H9 (cell line): Measurements from ENCODE around the gene CERS1. TPM values are rescaled to one million over a fixed set of nuclear protein-coding genes. Genes with fewer than 3 reads are reported as not detected.

ENCODE experiments used
- DNase-seq: peaks from one replicate; pipeline ENCODE4 v3.0.0-alpha.2; 2017
- H2AFZ ChIP-seq: one replicate; pipeline ENCODE4 v1.6.1; 2013; ENCODE audit warnings: mild to moderate bottlenecking, low read length, control low read depth, moderate library complexity
- H2AK5ac ChIP-seq: 2 replicates; pipeline ENCODE4 v1.6.1; 2013; ENCODE audit warnings: low read length, control low read depth, mixed read lengths; ENCODE audit not compliant: insufficient read length
- H2BK120ac ChIP-seq: one replicate; pipeline ENCODE4 v1.6.1; 2013; ENCODE audit warnings: low read depth, mild to moderate bottlenecking, low read length, control low read depth, inconsistent platforms; ENCODE audit not compliant: poor library complexity, severe bottlenecking
- H2BK12ac ChIP-seq: 2 replicates; pipeline ENCODE4 v1.6.1; 2013; ENCODE audit warnings: low read length, control low read depth, mixed read lengths, low read depth; ENCODE audit not compliant: insufficient read length
- H2BK15ac ChIP-seq: 2 replicates; pipeline ENCODE4 v1.6.1; 2013; ENCODE audit warnings: low read depth, low read length, control low read depth
- H2BK20ac ChIP-seq: one replicate; pipeline ENCODE4 v1.6.1; 2013; ENCODE audit warnings: low read depth, mild to moderate bottlenecking, low read length, control low read depth, inconsistent platforms; ENCODE audit not compliant: poor library complexity, severe bottlenecking
- H2BK5ac ChIP-seq: 2 replicates; pipeline ENCODE4 v1.6.1; 2013; ENCODE audit warnings: low read length, control low read depth, mixed read lengths; ENCODE audit not compliant: insufficient read length
- H3K14ac ChIP-seq: 2 replicates; pipeline ENCODE4 v1.6.1; 2013; ENCODE audit warnings: low read length, control low read depth; ENCODE audit not compliant: insufficient read depth
- H3K18ac ChIP-seq: 2 replicates; pipeline ENCODE4 v1.6.1; 2013; ENCODE audit warnings: low read depth, mild to moderate bottlenecking, mixed read lengths, low read length, control low read depth; ENCODE audit not compliant: insufficient read length
- H3K23ac ChIP-seq: 2 replicates; pipeline ENCODE4 v1.6.1; 2013; ENCODE audit warnings: low read length, control low read depth, mixed read lengths, low read depth; ENCODE audit not compliant: insufficient read length
- H3K23me2 ChIP-seq: 2 replicates; pipeline ENCODE4 v1.6.1; 2013; ENCODE audit warnings: low read depth, mild to moderate bottlenecking, mixed read lengths, low read length, control low read depth; ENCODE audit not compliant: insufficient read length, poor library complexity, severe bottlenecking
- H3K27ac ChIP-seq: 2 replicates; pipeline ENCODE4 v1.5.1; 2013; ENCODE audit warnings: low read length, control low read depth, mixed read lengths, low read depth; ENCODE audit not compliant: insufficient read length
- H3K27me3 ChIP-seq: 2 replicates; pipeline ENCODE4 v1.6.1; 2013; ENCODE audit warnings: low read length, control low read depth, inconsistent platforms; ENCODE audit not compliant: insufficient read depth
- H3K4ac ChIP-seq: 2 replicates; pipeline ENCODE4 v1.6.1; 2013; ENCODE audit warnings: low read depth, mild to moderate bottlenecking, control low read depth, inconsistent platforms, low read length, moderate library complexity
- H3K4me1 ChIP-seq: 2 replicates; pipeline ENCODE4 v1.6.1; 2013; ENCODE audit warnings: low read length, control low read depth, inconsistent platforms; ENCODE audit not compliant: insufficient read depth
- H3K4me2 ChIP-seq: 2 replicates; pipeline ENCODE4 v1.6.1; 2013; ENCODE audit warnings: low read length, control low read depth, mixed read lengths; ENCODE audit not compliant: insufficient read length, insufficient read depth
- H3K56ac ChIP-seq: 2 replicates; pipeline ENCODE4 v1.6.1; 2013; ENCODE audit warnings: low read depth, mild to moderate bottlenecking, mixed read lengths, low read length, control low read depth; ENCODE audit not compliant: insufficient read length
- H3K79me1 ChIP-seq: 2 replicates; pipeline ENCODE4 v1.6.1; 2013; ENCODE audit warnings: low read depth, mild to moderate bottlenecking, moderate library complexity, low read length, control low read depth, inconsistent platforms; ENCODE audit not compliant: insufficient read depth, poor library complexity, severe bottlenecking
- H3K79me2 ChIP-seq: 2 replicates; pipeline ENCODE4 v1.6.1; 2013; ENCODE audit warnings: low read length, control low read depth, inconsistent platforms; ENCODE audit not compliant: insufficient read depth
- H3K9ac ChIP-seq: 2 replicates; pipeline ENCODE4 v1.6.1; 2013; ENCODE audit warnings: low read length, control low read depth, mixed read lengths; ENCODE audit not compliant: insufficient read length; ENCODE audit errors: extremely low read depth
- H3K9me3 ChIP-seq: one replicate; pipeline ENCODE4 v1.6.1; 2013; ENCODE audit warnings: low read depth, low read length, inconsistent platforms; ENCODE audit not compliant: control insufficient read depth
- H3T11ph ChIP-seq: one replicate; pipeline ENCODE4 v1.6.1; 2013; ENCODE audit warnings: mild to moderate bottlenecking, low read length, control low read depth, inconsistent platforms
- H4K20me1 ChIP-seq: one replicate; pipeline ENCODE4 v1.6.1; 2013; ENCODE audit not compliant: control insufficient read depth, insufficient read length, insufficient read depth
- H4K5ac ChIP-seq: 2 replicates; pipeline ENCODE4 v1.6.1; 2013; ENCODE audit warnings: low read depth, mild to moderate bottlenecking, mixed read lengths, low read length, control low read depth; ENCODE audit not compliant: insufficient read length
- H4K8ac ChIP-seq: replicated peaks from 2 replicates; pipeline ENCODE4 v1.6.1; 2013; ENCODE audit warnings: low read length, control low read depth, mixed read lengths, low read depth; ENCODE audit not compliant: insufficient read length
- H4K91ac ChIP-seq: 2 replicates; pipeline ENCODE4 v1.6.1; 2013; ENCODE audit warnings: low read depth, mild to moderate bottlenecking, moderate library complexity, mixed read lengths, low read length, control low read depth; ENCODE audit not compliant: insufficient read length
- H3K27ac Mint-ChIP-seq, 3 experiments: 2 replicates in 2 of 3; 3 replicates in 1 of 3; pipeline ENCODE4 v1.8.0; 2020 to 2021; ENCODE audit warnings: mixed read lengths in 3 of 3, mild to moderate bottlenecking in 1 of 3, moderate library complexity in 1 of 3
- H3K27me3 Mint-ChIP-seq: 2 replicates; pipeline ENCODE4 v1.8.0; 2021; ENCODE audit warnings: low read depth, mild to moderate bottlenecking, moderate library complexity, mixed read lengths
- H3K36me3 Mint-ChIP-seq, 3 experiments: 2 replicates in 2 of 3; 3 replicates in 1 of 3; pipeline ENCODE4 v1.8.0; 2020 to 2021; ENCODE audit warnings: low read depth in 3 of 3, mixed read lengths in 3 of 3; ENCODE audit not compliant: insufficient read depth in 1 of 3
- H3K4me1 Mint-ChIP-seq, 2 experiments: 2 replicates each; pipeline ENCODE4 v1.8.0; 2020; ENCODE audit warnings: mixed read lengths in 2 of 2
- H3K4me3 Mint-ChIP-seq, 2 experiments: 2 replicates in 1 of 2; 3 replicates in 1 of 2; pipeline ENCODE4 v1.8.0; 2020 to 2021; ENCODE audit warnings: mild to moderate bottlenecking in 2 of 2, mixed read lengths in 2 of 2, moderate library complexity in 1 of 2
- H3K9me3 Mint-ChIP-seq, 2 experiments: 2 replicates in 1 of 2; 3 replicates in 1 of 2; pipeline ENCODE4 v1.8.0; 2020; ENCODE audit warnings: mild to moderate bottlenecking in 2 of 2, mixed read lengths in 2 of 2, moderate library complexity in 1 of 2
- WGBS: extraction: QIAGEN DNeasy Blood & Tissue Kit; methylation state at CpG from one replicate; pipeline ENCODE4 v1.1.7; 2013; ENCODE audit warnings: missing lambda C conversion rate, low lambda C conversion rate, mixed read lengths; ENCODE audit not compliant: insufficient read length; ENCODE audit errors: extremely low coverage; 5-methylcytosine and 5-hydroxymethylcytosine counted together
- total RNA-seq: library from RNA; stranded (reverse); gene quantifications from 2 replicates; pipeline ENCODE4 v1.2.1, GENCODE V29; 2021
- TF ChIP-seq, protein P1 (sequence below): fragments of 200-600 bp; sonication (generic); conservative IDR thresholded peaks from 3 replicates; pipeline ENCODE4 v1.8.0; 2021; ENCODE audit warnings: antibody characterized with exemption, mild to moderate bottlenecking

The CERS1 gene
- total RNA-seq, 1 experiment from 2014 or later, result 19.3 TPM

DNA sequence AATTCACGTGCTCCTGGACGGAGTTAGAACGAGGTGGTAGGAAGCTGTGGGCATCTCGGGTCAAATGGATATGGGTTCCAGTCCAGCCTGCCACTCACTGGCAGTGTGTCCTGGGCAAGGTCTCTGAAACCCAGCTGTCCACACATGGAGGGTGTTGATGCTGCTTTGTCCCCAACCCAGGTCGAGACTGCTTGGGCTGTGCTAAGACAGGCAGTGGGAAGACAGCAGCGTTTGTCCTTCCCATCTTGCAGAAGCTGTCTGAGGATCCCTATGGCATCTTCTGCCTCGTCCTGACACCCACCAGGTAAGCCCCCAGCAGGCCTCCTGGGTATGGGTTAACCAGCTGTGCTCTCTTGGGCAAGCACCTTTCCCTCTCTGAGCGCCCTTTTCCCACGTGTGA lies 24.4 kb upstream of the CERS1 start:
- H4K91ac ChIP-seq, result no peak overlapping the region
- H3K79me2 ChIP-seq, result peaks cover 9% of the 10 kb centered on the region; the same call in 1 of the 2 replicates
- no peak overlapping the region for H2BK15ac ChIP-seq
- no peaks in the 10 kb centered on the region for H3K27me3 ChIP-seq
- H3K4me2 ChIP-seq, result peak overlapping the region; percentile 100
- TF ChIP-seq, protein P1, sequence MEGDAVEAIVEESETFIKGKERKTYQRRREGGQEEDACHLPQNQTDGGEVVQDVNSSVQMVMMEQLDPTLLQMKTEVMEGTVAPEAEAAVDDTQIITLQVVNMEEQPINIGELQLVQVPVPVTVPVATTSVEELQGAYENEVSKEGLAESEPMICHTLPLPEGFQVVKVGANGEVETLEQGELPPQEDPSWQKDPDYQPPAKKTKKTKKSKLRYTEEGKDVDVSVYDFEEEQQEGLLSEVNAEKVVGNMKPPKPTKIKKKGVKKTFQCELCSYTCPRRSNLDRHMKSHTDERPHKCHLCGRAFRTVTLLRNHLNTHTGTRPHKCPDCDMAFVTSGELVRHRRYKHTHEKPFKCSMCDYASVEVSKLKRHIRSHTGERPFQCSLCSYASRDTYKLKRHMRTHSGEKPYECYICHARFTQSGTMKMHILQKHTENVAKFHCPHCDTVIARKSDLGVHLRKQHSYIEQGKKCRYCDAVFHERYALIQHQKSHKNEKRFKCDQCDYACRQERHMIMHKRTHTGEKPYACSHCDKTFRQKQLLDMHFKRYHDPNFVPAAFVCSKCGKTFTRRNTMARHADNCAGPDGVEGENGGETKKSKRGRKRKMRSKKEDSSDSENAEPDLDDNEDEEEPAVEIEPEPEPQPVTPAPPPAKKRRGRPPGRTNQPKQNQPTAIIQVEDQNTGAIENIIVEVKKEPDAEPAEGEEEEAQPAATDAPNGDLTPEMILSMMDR, result no peak
- no peak overlapping the region for H2AK5ac ChIP-seq
- no peak overlapping the region for H4K8ac ChIP-seq
- H2BK120ac ChIP-seq, result no peak overlapping the region
- H3K23ac ChIP-seq, result no peak overlapping the region
- no peak overlapping the region for H4K5ac ChIP-seq
- Mint-ChIP-seq H3K36me3 (peaks cover 13 to 45% (median 38%) of the 10 kb centered on the region in 3 experiments; a peak in 6 of 7 replicates), H3K4me1 (peaks cover 0 to 22% of the 10 kb centered on the region in 2 experiments), H3K27ac (peak overlapping the region in 1 of 3 experiments; percentile 91; a peak in 2 of 7 replicates), H3K27me3 (no peaks in the 10 kb centered on the region; the same call in none of the 2 replicates), H3K4me3 (peak overlapping the region; percentile 96 to 99), H3K9me3 (no peaks in the 10 kb centered on the region; a peak in 2 of 5 replicates)
- no peak overlapping the region for H2BK12ac ChIP-seq
- no peaks in the 10 kb centered on the region for H3K9me3 ChIP-seq
- no peak overlapping the region for H2AFZ ChIP-seq
- no peak overlapping the region for H3K56ac ChIP-seq
- no peak overlapping the region for H3K18ac ChIP-seq
- no peak overlapping the region for H3K14ac ChIP-seq
- H3K27ac ChIP-seq, result no peak overlapping the region
- H3K23me2 ChIP-seq, result peaks cover 13% of the 10 kb centered on the region
- peaks cover 7% of the 10 kb centered on the region for H3K79me1 ChIP-seq
- no peak overlapping the region for H3K4ac ChIP-seq
- no peaks in the 10 kb centered on the region for H4K20me1 ChIP-seq
- peaks cover 5% of the 10 kb centered on the region; the same call in 1 of the 2 replicates for H3K4me1 ChIP-seq
- no peak overlapping the region for H3T11ph ChIP-seq
- H2BK5ac ChIP-seq, result no peak overlapping the region
- H3K9ac ChIP-seq, result peak overlapping the region; percentile 86
- WGBS, result no CpG with 5 or more reads among the region's 9 CpGs
- no peak overlapping the region for H2BK20ac ChIP-seq
- DNase-seq, result no peak
